ENCODE data around the gene KNL1.
"Not testable (repeated sequence)": the region's sequence is repeated elsewhere in the genome, so short reads cannot be mapped to it uniquely, and the experiment has no call there.

KNL1 gene

DNA sequence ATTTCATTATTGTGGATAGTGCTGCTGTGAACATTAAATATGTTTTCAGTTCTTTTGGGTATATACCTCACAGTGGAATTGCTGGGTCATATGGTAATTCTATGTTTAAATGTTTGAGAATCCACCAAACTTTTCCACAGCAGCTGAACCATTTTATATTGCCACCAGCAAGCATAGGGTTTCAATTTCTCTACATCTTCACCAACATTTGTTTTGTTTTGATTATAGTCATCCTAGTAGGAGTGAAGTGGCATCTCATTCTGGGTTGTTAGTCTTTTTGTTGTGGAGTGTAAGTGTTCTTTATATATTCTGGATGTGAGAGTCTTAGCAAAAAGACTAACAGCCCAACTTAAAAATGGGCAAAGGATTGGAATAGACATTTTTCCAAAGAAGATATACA is 18.9 kb upstream of the KNL1 start:
- Mint-ChIP-seq H3K27ac (no peak overlapping the region), H3K36me3 (ENCODE audit: low read depth) (peaks cover 47% of the 10 kb centered on the region), H3K4me1 (peaks cover 12% of the 10 kb centered on the region), H3K27me3 (ENCODE audit: low read depth, poor library complexity) (peaks cover 3% of the 10 kb centered on the region), H3K4me3 (no peak overlapping the region), H3K9me3 (peaks cover 9% of the 10 kb centered on the region)
- no peak for DNase-seq
- TF ChIP-seq, protein P1, sequence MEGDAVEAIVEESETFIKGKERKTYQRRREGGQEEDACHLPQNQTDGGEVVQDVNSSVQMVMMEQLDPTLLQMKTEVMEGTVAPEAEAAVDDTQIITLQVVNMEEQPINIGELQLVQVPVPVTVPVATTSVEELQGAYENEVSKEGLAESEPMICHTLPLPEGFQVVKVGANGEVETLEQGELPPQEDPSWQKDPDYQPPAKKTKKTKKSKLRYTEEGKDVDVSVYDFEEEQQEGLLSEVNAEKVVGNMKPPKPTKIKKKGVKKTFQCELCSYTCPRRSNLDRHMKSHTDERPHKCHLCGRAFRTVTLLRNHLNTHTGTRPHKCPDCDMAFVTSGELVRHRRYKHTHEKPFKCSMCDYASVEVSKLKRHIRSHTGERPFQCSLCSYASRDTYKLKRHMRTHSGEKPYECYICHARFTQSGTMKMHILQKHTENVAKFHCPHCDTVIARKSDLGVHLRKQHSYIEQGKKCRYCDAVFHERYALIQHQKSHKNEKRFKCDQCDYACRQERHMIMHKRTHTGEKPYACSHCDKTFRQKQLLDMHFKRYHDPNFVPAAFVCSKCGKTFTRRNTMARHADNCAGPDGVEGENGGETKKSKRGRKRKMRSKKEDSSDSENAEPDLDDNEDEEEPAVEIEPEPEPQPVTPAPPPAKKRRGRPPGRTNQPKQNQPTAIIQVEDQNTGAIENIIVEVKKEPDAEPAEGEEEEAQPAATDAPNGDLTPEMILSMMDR (IDR thresholded peaks at IDR 0.05), result no peak

- Mint-ChIP-seq H3K9me3 (peaks cover 13% of the 10 kb centered on the region), H3K36me3 (ENCODE audit: low read depth) (peaks cover 40% of the 10 kb centered on the region)
- H3K27me3 Mint-ChIP-seq (ENCODE audit: low read depth, poor library complexity); DNase-seq; H3K4me1 Mint-ChIP-seq; H3K27ac Mint-ChIP-seq; H3K4me3 Mint-ChIP-seq: not testable (repeated sequence)
Measured at GRCh38 chr15:40576914-40577313, 17.1 kb upstream of the KNL1 start.

DNA sequence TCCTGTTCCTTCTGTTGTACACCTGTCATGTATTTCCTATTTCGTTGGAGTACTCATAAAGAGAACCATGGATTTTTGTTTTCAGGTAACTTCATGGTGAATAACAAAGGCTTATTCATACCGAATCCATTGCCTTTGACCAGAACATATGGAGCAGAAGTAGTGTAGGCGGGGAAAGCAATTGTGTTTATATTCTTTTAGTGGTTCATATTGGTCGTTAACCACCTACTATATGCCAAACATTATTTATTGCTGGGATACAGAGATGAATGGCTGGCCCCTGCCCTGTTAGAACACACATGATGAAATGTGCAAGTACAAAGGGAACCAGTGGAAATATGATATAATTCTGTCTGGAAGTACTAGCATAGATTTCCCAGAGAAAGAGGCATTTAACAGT is 15.2 kb upstream of the KNL1 start:
- Mint-ChIP-seq H3K27me3 (ENCODE audit: low read depth, poor library complexity) (no peaks in the 10 kb centered on the region), H3K4me3 (no peak overlapping the region), H3K27ac (no peak overlapping the region), H3K36me3 (ENCODE audit: low read depth) (peaks cover 26% of the 10 kb centered on the region), H3K4me1 (no peaks in the 10 kb centered on the region), H3K9me3 (peaks cover 13% of the 10 kb centered on the region)
- DNase-seq, result no peak
- TF ChIP-seq, protein P1 (IDR thresholded peaks at IDR 0.05), result no peak

DNA sequence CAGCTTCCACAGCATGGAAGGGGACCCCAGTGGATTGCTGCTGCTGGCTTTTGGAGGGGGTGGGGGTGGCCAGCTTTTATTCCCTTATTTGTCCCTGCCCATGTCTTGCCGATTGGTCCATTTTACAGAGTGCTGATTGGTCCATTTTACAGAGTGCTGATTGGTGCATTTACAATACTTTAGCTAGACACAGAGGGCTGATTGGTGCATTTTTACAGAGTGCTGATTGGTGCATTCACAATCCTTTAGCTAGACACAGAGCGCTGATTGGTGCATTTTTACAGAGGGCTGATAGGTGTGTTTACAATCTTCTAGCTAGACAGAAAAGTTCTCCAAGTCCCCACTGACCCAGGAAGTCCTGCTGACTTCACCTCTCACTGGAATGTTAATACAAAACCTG is 12.3 kb upstream of the KNL1 start:
- not testable (repeated sequence) for H3K4me3 Mint-ChIP-seq; H3K27me3 Mint-ChIP-seq (ENCODE audit: low read depth, poor library complexity); H3K4me1 Mint-ChIP-seq; H3K36me3 Mint-ChIP-seq (ENCODE audit: low read depth); DNase-seq; H3K27ac Mint-ChIP-seq
- H3K9me3 Mint-ChIP-seq, result peaks cover 13% of the 10 kb centered on the region

DNA sequence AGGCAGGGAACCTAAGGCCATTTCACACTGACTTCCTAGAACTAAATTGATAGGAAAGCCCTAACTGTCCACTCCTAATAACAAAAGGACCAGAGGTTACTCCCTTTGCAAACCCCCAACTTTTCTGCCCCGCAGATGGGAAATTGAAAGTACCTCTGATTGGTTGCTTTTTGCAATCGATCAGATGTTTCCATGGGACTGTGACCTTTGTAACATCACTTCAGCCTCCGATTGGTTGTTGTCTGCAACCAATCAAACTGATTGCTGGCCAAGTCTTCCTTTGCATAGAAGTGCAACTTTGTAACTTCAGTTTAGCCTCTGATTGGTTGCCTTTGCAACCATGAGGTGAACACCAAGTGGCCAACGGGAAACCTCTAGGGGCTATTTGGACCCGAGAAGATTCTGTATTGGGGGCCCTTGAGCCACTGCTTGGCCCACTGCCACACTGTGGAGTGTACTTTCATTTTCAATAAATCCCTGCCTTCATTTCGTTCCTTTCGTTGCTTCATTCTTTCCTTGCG is 11.3 kb upstream of the KNL1 start:
- H3K27ac Mint-ChIP-seq, result no peak overlapping the region
- TF ChIP-seq, protein P1 (IDR thresholded peaks at IDR 0.05), result no peak
- DNase-seq, result no peak
- no peaks in the 10 kb centered on the region for H3K4me1 Mint-ChIP-seq
- H3K9me3 Mint-ChIP-seq, result peaks cover 11% of the 10 kb centered on the region
- H3K27me3 Mint-ChIP-seq (ENCODE audit: low read depth, poor library complexity), result peaks cover 4% of the 10 kb centered on the region
- H3K4me3 Mint-ChIP-seq, result no peak overlapping the region
- no peaks in the 10 kb centered on the region for H3K36me3 Mint-ChIP-seq (ENCODE audit: low read depth)

- DNase-seq, result no peak
- H3K36me3 Mint-ChIP-seq (ENCODE audit: low read depth), result no peaks in the 10 kb centered on the region
- H3K4me1 Mint-ChIP-seq, result no peaks in the 10 kb centered on the region
- peaks cover 4% of the 10 kb centered on the region for H3K9me3 Mint-ChIP-seq
- H3K4me3 Mint-ChIP-seq, result no peak overlapping the region
- TF ChIP-seq, protein P1 (IDR thresholded peaks at IDR 0.05), result no peak
- peaks cover 4% of the 10 kb centered on the region for H3K27me3 Mint-ChIP-seq (ENCODE audit: low read depth, poor library complexity)
- no peak overlapping the region for H3K27ac Mint-ChIP-seq
Measured at GRCh38 chr15:40584191-40584590, 9.9 kb upstream of the KNL1 start.

DNA sequence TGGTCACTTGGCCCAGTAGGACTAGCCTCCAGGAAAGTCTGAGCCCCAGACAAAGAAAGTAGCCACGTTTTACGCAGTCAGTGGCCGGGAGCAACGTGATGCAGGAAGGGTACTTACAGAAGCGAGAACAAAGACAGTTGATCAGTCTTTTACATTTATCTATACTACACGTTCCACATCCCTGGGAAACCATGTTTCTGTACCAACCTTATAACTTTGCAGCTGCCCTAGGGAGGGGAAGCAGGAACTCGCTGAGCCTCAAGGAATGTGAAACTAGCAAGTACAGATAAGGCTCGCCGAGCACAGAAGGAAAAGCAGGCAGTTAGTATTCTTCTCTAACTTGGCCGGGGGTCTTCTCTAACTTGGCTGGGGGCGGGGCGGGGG is 3.4 kb upstream of the KNL1 start:
- Mint-ChIP-seq H3K27ac (peak overlapping the region; percentile 5), H3K9me3 (no peaks in the 10 kb centered on the region), H3K27me3 (ENCODE audit: low read depth, poor library complexity) (peaks cover 11% of the 10 kb centered on the region), H3K36me3 (ENCODE audit: low read depth) (no peaks in the 10 kb centered on the region), H3K4me1 (peaks cover 23% of the 10 kb centered on the region), H3K4me3 (peak overlapping the region; percentile 45)
- TF ChIP-seq, protein P1 (IDR thresholded peaks at IDR 0.05), result no peak
- DNase-seq, result no peak
